HUES48 (cell line): ENCODE results near the gene AHCYL2.

Experiments
- H3K27ac ChIP-seq: one replicate; pipeline ENCODE4 v1.7.0; 2013; ENCODE audit warnings: low read depth, low read length, inconsistent platforms
- H3K27me3 ChIP-seq: 2 replicates; pipeline ENCODE4 v1.6.1; 2013; ENCODE audit warnings: mild to moderate bottlenecking, low read length; ENCODE audit not compliant: control insufficient read depth, insufficient read depth
- H3K36me3 ChIP-seq: 2 replicates; pipeline ENCODE4 v1.6.1; 2013; ENCODE audit warnings: low read length; ENCODE audit not compliant: control insufficient read depth, insufficient read depth
- H3K4me1 ChIP-seq: 2 replicates; pipeline ENCODE4 v1.6.1; 2013; ENCODE audit warnings: mild to moderate bottlenecking, low read length; ENCODE audit not compliant: control insufficient read depth, insufficient read depth
- H3K4me3 ChIP-seq: 2 replicates; pipeline ENCODE4 v1.5.1; 2013; ENCODE audit warnings: mild to moderate bottlenecking, low read depth, low read length
- H3K9ac ChIP-seq: 2 replicates; pipeline ENCODE4 v1.6.1; 2013; ENCODE audit warnings: mild to moderate bottlenecking, low read depth, low read length, moderate library complexity
- H3K9me3 ChIP-seq: 2 replicates; pipeline ENCODE4 v1.6.1; 2013; ENCODE audit warnings: low read length; ENCODE audit not compliant: control insufficient read depth, insufficient read depth

AHCYL2 gene

DNA sequence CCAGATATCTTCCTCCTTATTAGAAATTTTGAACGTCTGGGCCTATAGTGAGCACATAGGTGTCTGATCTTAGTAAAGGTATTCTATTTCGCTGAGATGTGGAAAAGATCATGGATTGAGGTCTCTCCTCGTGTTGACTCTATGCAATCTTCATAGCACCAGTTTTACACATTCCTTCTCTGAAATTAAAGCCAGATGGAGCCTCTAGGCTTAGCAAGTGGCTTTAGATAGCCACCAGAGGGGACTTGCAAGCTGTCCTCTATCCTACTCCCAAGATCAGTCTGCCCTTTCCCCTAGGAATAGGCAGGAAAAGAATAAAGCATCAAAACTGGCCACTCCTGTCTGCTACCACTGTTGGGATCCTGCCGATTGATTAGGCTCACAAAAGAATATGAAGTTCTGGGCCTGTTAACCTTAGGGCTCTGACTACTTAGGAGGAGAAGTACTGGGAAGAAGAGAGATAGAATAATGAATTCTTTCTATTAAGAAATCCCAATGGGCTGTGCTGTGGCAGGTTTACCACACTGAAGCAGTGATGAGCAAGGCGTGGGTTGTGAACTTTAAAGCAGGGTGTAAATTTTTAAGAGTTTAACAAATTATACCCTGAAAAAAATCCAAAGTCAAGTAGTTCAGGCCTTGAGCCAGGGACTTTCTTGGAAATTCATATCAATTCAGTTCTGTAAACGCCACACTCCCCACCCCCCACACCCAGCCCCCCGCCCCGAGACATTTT lies 207.2 kb downstream of the AHCYL2 start:
- Histone ChIP-seq H3K4me3 (no peak overlapping the region), H3K9ac (no peak overlapping the region), H3K27me3 (peaks cover 13% of the 10 kb centered on the region), H3K27ac (no peak overlapping the region), H3K36me3 (peaks cover 5% of the 10 kb centered on the region), H3K4me1 (peaks cover 12% of the 10 kb centered on the region), H3K9me3 (no peaks in the 10 kb centered on the region)

DNA sequence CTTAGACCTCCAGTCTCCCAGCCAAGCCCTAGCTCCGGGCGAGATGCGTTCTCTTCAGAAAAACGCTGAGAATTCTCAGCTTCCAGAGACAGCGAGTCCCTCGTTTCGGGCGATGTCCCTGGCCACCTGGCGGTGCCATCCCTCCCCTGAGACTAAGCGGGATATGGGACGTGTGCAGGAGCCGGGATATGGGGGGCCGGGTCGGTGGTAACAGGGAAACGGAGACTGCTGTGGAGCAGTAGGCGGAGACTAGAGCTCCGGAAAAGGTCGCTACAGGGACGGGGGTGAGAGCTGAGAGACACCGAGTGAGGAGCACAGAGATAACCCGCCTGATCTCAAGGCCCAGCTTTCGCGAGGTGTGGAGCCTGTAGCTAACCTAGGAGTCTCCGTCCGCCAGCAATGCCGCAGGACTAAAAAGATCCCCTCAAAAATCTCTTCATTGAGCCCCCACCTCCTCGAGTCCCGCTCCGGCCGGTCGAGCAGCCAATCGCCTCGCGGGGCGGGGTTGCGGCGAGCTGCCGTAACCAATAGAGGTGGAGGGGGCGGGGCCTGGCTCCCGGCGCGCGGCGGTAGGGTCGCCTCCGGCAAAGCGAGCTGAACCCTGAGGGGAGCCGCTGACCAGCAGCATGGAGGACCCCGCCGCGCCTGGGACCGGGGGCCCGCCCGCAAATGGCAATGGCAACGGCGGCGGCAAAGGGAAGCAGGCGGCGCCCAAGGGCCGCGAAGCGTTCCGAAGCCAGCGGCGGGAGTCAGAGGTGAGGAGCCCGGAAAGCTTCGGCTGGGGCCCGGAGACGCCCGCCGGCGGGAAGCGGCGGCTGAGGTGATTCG lies 209.2 kb downstream of the AHCYL2 start, which contains the start of gene STRIP2:
TSS of gene STRIP2 (plus strand) at position 586 of the 828 bp plus-strand sequence. CDS start at position 627, 41 bp downstream.
- Histone ChIP-seq H3K4me3 (peak within 1 kb of the TSS; percentile 84), H3K9ac (peak within 1 kb of the TSS; percentile 74), H3K4me1 (peaks cover 12% of the 10 kb centered on the region), H3K36me3 (no peaks in the 10 kb centered on the region), H3K27me3 (peaks cover 13% of the 10 kb centered on the region), H3K27ac (peak within 1 kb of the TSS; percentile 84), H3K9me3 (no peaks in the 10 kb centered on the region)

DNA sequence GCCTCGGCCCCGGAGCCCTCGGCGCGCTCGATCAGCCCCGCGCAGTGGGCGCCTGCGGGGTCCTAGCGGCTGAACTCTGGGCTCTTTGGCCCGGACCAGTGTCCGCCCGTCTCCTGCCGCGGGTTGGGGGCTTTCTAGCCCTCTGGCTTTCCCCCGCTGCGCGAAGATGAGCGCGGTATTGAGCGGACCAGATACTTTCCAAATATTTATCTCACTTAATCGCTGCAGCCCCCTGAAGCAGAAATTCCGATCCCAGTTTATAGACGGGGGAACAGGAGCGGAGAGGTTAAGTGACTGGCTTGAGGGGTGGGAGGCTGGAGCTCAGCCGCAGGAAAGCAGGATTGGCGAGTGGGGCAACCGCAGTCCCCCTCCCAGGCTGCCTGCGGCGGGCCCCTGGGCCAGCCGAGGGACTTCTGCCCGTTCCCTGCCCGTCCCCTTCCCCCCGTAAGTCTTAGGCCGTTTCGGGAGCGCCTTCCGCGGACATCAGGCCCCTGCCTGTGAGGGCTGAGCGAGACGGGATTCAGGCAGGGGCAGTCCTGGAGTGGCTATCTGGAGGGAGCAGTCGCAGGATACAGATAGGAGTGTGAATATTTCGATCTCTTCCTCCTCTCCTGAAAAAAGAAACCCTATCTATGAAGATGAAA lies 210.0 kb downstream of the AHCYL2 start:
- Histone ChIP-seq H3K9ac (peak overlapping the region; percentile 74; the same call in 1 of the 2 replicates), H3K27ac (peak overlapping the region; percentile 84), H3K4me3 (peak overlapping the region; percentile 84)

DNA sequence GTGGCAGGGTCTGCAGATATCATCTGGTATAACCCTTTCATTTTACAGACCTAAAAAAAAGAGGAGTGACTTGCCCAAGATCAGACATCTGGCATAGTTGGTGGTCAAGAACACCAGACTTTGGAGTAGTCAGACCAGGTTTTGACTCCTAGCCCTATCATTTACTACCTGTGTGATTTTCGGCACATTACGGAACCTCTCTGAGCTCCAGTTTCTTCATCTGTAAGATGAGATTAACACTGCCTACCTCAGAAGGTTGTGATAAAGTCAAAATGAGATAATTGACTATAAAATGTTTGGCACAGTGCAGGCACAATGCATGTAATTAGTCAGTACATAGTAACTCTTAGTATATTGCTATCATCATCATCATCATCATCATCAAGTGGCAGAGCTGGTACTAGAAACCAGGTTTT lies 210.6 kb downstream of the AHCYL2 start:
- Histone ChIP-seq H3K27me3 (peaks cover 13% of the 10 kb centered on the region), H3K27ac (no peak overlapping the region), H3K9ac (no peak overlapping the region), H3K9me3 (no peaks in the 10 kb centered on the region), H3K4me1 (peaks cover 12% of the 10 kb centered on the region), H3K4me3 (peak overlapping the region; percentile 84), H3K36me3 (peaks cover 5% of the 10 kb centered on the region; the same call in 1 of the 2 replicates)

More for the DNA sequence above, 210.0 kb downstream of the AHCYL2 start:
- peaks cover under 1% of the 10 kb centered on the region; the same call in 1 of the 2 replicates for H3K36me3 ChIP-seq
- peaks cover 12% of the 10 kb centered on the region for H3K4me1 ChIP-seq
- H3K9me3 ChIP-seq, result no peaks in the 10 kb centered on the region
- peaks cover 13% of the 10 kb centered on the region for H3K27me3 ChIP-seq

DNA sequence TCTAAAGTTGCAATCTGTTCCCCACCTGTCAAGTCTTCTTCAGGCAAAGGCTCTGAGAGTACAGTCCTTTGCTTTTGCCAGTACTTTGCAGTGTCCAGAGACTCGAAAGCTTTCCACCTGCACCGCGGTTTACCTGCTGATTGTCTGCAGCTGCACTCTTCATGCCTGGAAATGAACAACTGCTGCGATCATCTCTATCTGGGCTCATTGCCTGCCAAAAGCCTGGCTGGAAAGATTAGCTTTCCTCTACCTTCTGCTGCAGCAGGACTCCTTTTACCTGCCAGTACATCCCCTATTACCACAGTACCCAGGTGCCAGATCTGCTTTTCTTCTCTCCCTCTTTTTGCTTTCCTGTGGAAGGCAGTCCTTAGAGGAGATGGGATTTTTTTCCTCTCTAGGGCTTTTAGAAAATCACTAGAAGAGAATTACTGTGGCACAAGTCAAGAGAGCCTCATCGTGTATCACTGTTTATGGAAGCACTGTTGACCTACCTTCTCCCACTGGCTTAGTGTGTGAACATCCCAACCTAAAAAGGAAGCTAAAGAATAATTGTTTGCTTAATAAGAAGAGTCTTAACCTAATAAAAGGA lies 211.6 kb downstream of the AHCYL2 start:
- H3K27me3 ChIP-seq, result peaks cover 13% of the 10 kb centered on the region
- no peak overlapping the region for H3K4me3 ChIP-seq
- no peaks in the 10 kb centered on the region for H3K9me3 ChIP-seq
- peaks cover 5% of the 10 kb centered on the region; the same call in 1 of the 2 replicates for H3K36me3 ChIP-seq
- H3K9ac ChIP-seq, result no peak overlapping the region
- no peak overlapping the region for H3K27ac ChIP-seq
- H3K4me1 ChIP-seq, result peaks cover 12% of the 10 kb centered on the region

DNA sequence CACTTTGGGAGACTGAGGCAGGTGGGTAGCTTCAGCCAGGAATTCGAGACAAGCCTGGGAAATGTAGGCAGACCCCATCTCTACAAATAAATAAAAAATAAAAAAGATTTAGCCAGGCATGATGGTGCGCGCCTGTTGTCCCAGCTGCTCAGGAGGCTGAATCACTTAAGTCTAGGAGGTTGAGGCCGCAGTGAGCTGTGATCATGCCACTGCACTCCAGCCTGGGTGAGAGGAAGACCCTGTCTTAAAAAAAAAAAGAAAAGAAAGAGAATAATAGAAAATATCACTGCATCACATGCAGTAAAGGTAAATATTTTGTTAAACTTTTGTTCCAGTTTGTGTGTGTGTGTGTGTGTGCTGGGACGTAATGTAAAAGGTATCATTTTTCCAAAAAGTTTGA lies 212.4 kb downstream of the AHCYL2 start:
- no peak overlapping the region for H3K27ac ChIP-seq
- no peak overlapping the region for H3K4me3 ChIP-seq
- H3K4me1 ChIP-seq, result peaks cover 12% of the 10 kb centered on the region
- no peaks in the 10 kb centered on the region for H3K9me3 ChIP-seq
- peaks cover 13% of the 10 kb centered on the region for H3K27me3 ChIP-seq
- no peak overlapping the region for H3K9ac ChIP-seq
- H3K36me3 ChIP-seq, result peaks cover 5% of the 10 kb centered on the region; the same call in 1 of the 2 replicates

DNA sequence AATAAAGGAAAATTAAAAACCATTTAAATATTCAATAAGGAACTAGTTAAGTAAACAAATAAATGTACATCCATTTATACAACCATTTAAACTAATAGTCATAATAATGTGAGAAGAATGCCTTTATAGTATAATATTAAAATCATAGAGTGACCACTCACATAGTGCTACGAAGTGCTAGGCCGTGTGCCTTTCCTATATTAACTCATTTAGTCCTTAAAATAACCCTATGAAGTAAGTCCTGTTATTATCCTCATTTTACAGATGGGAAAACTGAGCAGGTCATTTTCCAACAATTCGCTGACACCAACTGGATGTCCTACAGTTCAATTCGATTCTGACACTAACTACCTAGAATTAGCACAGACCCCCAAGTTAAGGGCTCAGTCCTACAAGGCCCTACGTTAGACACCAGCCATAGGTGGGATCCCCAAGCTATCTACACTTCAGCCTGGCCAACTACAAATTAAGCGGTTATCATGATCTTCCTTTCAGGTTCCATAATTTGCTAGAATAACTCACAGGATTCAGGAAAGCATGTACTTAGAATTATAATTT lies 213.5 kb downstream of the AHCYL2 start:
- Histone ChIP-seq H3K36me3 (peaks cover 6% of the 10 kb centered on the region; the same call in 1 of the 2 replicates), H3K4me3 (no peak overlapping the region), H3K9ac (no peak overlapping the region), H3K27me3 (peaks cover 13% of the 10 kb centered on the region), H3K4me1 (peaks cover 7% of the 10 kb centered on the region), H3K27ac (no peak overlapping the region), H3K9me3 (no peaks in the 10 kb centered on the region)

DNA sequence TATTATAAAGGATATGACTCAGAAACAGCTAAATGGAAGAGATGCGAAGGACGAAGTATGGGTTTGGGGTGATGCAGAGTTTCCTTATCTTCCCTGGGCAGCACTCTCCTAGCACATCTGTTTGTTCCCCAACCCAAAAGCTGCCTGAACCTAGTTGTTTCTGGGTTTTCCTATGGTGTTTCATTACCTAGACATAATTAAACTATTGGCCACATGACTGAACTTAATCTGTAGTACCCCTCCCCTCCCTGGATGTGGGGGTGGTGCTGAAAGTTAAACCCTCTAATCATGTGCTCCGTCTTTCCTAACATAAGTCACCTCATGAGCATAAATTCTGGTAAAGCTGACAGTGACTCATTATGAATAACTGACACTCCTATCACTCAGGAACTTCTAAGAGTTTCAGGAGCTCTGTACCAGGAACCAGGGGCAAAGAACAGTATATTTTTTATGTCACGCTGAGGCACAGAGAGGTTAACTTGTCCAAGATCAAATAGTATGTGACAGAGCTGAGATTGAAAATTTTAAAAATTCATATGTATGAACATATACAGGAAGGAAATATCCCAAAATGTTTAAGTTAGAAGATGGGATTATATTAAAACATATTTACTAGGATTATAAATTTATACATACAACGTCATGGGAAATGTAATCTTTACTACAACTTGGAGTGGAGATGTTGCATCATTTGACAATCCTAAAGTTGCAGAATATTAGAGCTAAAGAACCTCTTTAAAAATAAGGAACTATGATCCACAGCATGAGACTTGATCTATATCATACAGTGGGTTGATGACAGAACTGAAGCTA lies 214.2 kb downstream of the AHCYL2 start:
- Histone ChIP-seq H3K36me3 (peaks cover 13% of the 10 kb centered on the region; the same call in 1 of the 2 replicates), H3K27me3 (peaks cover 13% of the 10 kb centered on the region), H3K4me3 (no peak overlapping the region), H3K9me3 (no peaks in the 10 kb centered on the region), H3K9ac (no peak overlapping the region), H3K4me1 (peaks cover 6% of the 10 kb centered on the region), H3K27ac (no peak overlapping the region)

DNA sequence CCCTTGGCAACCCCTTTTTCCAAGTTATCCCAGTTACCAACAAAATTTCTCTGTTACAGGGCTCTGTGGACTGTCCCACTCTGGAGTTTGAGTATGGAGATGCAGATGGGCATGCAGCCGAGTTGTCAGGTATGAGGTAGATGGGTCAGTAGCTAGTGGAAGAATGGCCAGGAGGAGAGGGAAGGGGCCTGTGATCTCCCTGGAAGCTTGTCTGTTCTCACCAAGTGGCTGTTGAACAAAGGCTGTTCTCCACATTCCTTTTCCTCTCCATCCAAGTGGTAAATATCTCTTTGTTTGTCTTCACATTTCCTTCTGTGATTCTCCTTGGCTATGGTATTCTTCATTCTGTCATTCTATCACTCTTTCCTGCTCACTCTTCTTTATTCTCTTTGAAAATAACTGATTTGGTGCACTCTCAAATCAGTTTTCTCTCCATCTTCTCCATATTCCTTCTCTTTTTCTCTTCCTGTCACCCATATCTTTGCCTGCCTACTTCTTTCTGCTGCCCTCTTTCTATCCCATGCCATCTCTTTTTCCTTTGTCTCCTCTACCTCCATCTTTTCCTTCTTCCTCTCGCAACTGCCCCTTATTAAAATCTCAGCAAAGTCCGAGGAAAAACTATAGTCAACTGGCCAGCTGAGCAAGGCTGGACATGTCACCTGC lies 215.3 kb downstream of the AHCYL2 start:
- Histone ChIP-seq H3K36me3 (peaks cover 20% of the 10 kb centered on the region), H3K27me3 (peaks cover 12% of the 10 kb centered on the region), H3K9me3 (no peaks in the 10 kb centered on the region), H3K4me3 (no peak overlapping the region), H3K9ac (no peak overlapping the region), H3K4me1 (peaks cover 6% of the 10 kb centered on the region), H3K27ac (no peak overlapping the region)
